Gastrocnemius medialis (tissue), 4 donors: ENCODE results near the gene PLCL2. TPM values are rescaled to one million over a fixed set of nuclear protein-coding genes. Genes with fewer than 3 reads are reported as not detected.

Experiments used
- ATAC-seq, 2 donors: fragments of 150-250 bp; one replicate each; pipeline ENCODE4 v1.9.1; 2016
- DNase-seq, 2 donors: peaks; one replicate each; pipeline ENCODE4 v3.0.0-alpha.2; 2019
- H3K27ac ChIP-seq, 4 donors: fragments of 200-600 bp; sonication (generic); 1 replicate in 1 of 4; 2 replicates in 3 of 4; pipeline ENCODE4 v1.5.1; 2016 to 2018; ENCODE audit warnings: mild to moderate bottlenecking in 2 of 4, moderate library complexity in 1 of 4
- H3K27me3 ChIP-seq, 3 donors: fragments of 200-600 bp; sonication (generic) in 2 of 3; 1 replicate in 1 of 3; 2 replicates in 2 of 3; pipeline versions ENCODE4 v1.5.1 to v1.6.0; 2016 to 2019; ENCODE audit warnings: mild to moderate bottlenecking in 1 of 3, moderate library complexity in 1 of 3
- H3K36me3 ChIP-seq, 2 donors: fragments of 200-600 bp; sonication (generic) in 1 of 2; one replicate each; pipeline ENCODE4 v1.5.1; 2017 to 2018
- H3K4me1 ChIP-seq, 2 donors: fragments of 200-600 bp; sonication (generic) in 1 of 2; one replicate each; pipeline ENCODE4 v1.5.1; 2016 to 2017; ENCODE audit warnings: mild to moderate bottlenecking in 2 of 2
- H3K4me3 ChIP-seq, 4 donors: fragments of 200-600 bp; sonication (generic) in 3 of 4; 1 replicate in 1 of 4; 2 replicates in 3 of 4; pipeline ENCODE4 v1.5.1; 2016 to 2019; ENCODE audit warnings: mild to moderate bottlenecking in 2 of 4
- H3K9me3 ChIP-seq, 3 donors: fragments of 200-600 bp; sonication (generic) in 2 of 3; 1 replicate in 1 of 3; 2 replicates in 2 of 3; pipeline ENCODE4 v1.5.1; 2016 to 2019
- CTCF ChIP-seq, 5 experiments: fragments of 450-650 bp in 3 of 5; fragments of 200-600 bp in 2 of 5; sonication (generic) in 2 of 5; IDR thresholded peaks in 4 of 5; conservative IDR thresholded peaks in 1 of 5; 1 replicate in 4 of 5; 2 replicates in 1 of 5; pipeline ENCODE4 v1.5.1; 2016 to 2019; ENCODE audit warnings: antibody characterized with exemption in 5 of 5, mild to moderate bottlenecking in 3 of 5, moderate library complexity in 3 of 5
- POLR2A ChIP-seq, 2 donors: fragments of 450-650 bp; IDR thresholded peaks; one replicate each; pipeline ENCODE4 v1.6.1; 2017; ENCODE audit warnings: antibody characterized with exemption in 2 of 2, mild to moderate bottlenecking in 2 of 2, moderate library complexity in 2 of 2
- in situ Hi-C, 4 donors: fragments of 200-750 bp; cut with MboI; loops; one replicate each; pipeline versions ENCODE4 v1.15.0 to v1.8.0; 2017; ENCODE audit warnings: low sequenced_read_pairs in 4 of 4
- intact Hi-C: fragments of 100-400 bp; cut with DNase I; formaldehyde crosslinking; loops from one replicate; pipeline ENCODE4 v1.15.1; 2023; ENCODE audit warnings: low total_unique reads
- total RNA-seq, 4 donors: library from RNA; depleted of rRNA; stranded (reverse); fragments of >200 nt; gene quantifications; one replicate each; pipeline versions ENCODE4 v1.1.0 to v1.2.3, GENCODE V29; 2016

The PLCL2 gene
- total RNA-seq, 4 donors from 2014 or later, result 23.9 to 37.2 (median 32.7) TPM

GRCh38 chr3:16890597-16891333, 6.0 kb downstream of the PLCL2 start:
- Histone ChIP-seq H3K27me3 (no peaks in the 10 kb centered on the region), H3K4me3 (no peak overlapping the region), H3K27ac (peak overlapping the region; percentile 19 to 98 (median 61)), H3K9me3 (no peaks in the 10 kb centered on the region), H3K36me3 (no peaks in the 10 kb centered on the region), H3K4me1 (peaks cover 70 to 91% of the 10 kb centered on the region in 2 donors)
- in situ Hi-C loops, result no loop called here
- TF ChIP-seq POLR2A (IDR thresholded peaks at IDR 0.05) (no peak), CTCF (IDR thresholded peaks at IDR 0.05 in 4 of 5, conservative IDR thresholded peaks at IDR 0.05 in 1 of 5) (no peak)
- no peak for DNase-seq
- intact Hi-C loops, result loop anchor here (10.0 kb wide), 1 partner anchor 626 kb away; the partner anchor contains the start of genes DPH3 and OXNAD1
- no peak for ATAC-seq

- Histone ChIP-seq H3K36me3 (no peaks in the 10 kb centered on the region), H3K4me1 (peaks cover 73 to 88% of the 10 kb centered on the region in 2 donors), H3K27me3 (no peaks in the 10 kb centered on the region), H3K9me3 (no peaks in the 10 kb centered on the region), H3K4me3 (no peak overlapping the region), H3K27ac (peak overlapping the region in 1 of 4 donors; percentile 35)
- TF ChIP-seq CTCF (IDR thresholded peaks at IDR 0.05 in 4 of 5, conservative IDR thresholded peaks at IDR 0.05 in 1 of 5) (no peak), POLR2A (IDR thresholded peaks at IDR 0.05) (no peak)
- no peak for ATAC-seq
- in situ Hi-C loops, result no loop called here
- intact Hi-C loops, result loop anchor here (10.0 kb wide), 1 partner anchor 629 kb away; the partner anchor contains the start of genes DPH3 and OXNAD1
- no peak for DNase-seq
These were observed 9.0 kb downstream of the PLCL2 start for GRCh38 chr3:16893618-16894200.

GRCh38 chr3:16896094-16896627, 11.4 kb downstream of the PLCL2 start:
- H3K9me3 ChIP-seq, result no peaks in the 10 kb centered on the region
- DNase-seq (no peak), ATAC-seq (peak in 1 of 2 donors; percentile 17)
- peak overlapping the region in 1 of 4 donors; percentile 42 for H3K4me3 ChIP-seq
- in situ Hi-C loops, result no loop called here
- H3K36me3 ChIP-seq, result no peaks in the 10 kb centered on the region
- peaks cover 70 to 88% of the 10 kb centered on the region in 2 donors for H3K4me1 ChIP-seq
- intact Hi-C loops, result loop anchor here (10.0 kb wide), 1 partner anchor 631 kb away; the partner anchor contains the start of genes DPH3 and OXNAD1
- no peaks in the 10 kb centered on the region for H3K27me3 ChIP-seq
- peak overlapping the region; percentile 72 to 84 (median 78) for H3K27ac ChIP-seq
- TF ChIP-seq POLR2A (IDR thresholded peaks at IDR 0.05) (no peak), CTCF (IDR thresholded peaks at IDR 0.05 in 4 of 5, conservative IDR thresholded peaks at IDR 0.05 in 1 of 5) (no peak)

- H3K27me3 ChIP-seq, result no peaks in the 10 kb centered on the region
- H3K4me1 ChIP-seq, result peaks cover 70 to 88% of the 10 kb centered on the region in 2 donors
- H3K9me3 ChIP-seq, result no peaks in the 10 kb centered on the region
- peak overlapping the region in 2 of 4 donors; percentile 34 to 42 for H3K4me3 ChIP-seq
- TF ChIP-seq CTCF (IDR thresholded peaks at IDR 0.05 in 4 of 5, conservative IDR thresholded peaks at IDR 0.05 in 1 of 5), result no peak
- TF ChIP-seq POLR2A (IDR thresholded peaks at IDR 0.05), result no peak
- intact Hi-C loops, result loop anchor here (10.0 kb wide), 1 partner anchor 632 kb away; the partner anchor contains the start of genes DPH3 and OXNAD1
- DNase-seq, result no peak
- H3K36me3 ChIP-seq, result no peaks in the 10 kb centered on the region
- peak in 1 of 2 donors; percentile 24 for ATAC-seq
- in situ Hi-C loops, result no loop called here
- H3K27ac ChIP-seq, result peak overlapping the region; percentile 72 to 84 (median 78)
These were observed 12.1 kb downstream of the PLCL2 start for GRCh38 chr3:16896820-16897219.
